Karpas-422 (cell line): Measurements from ENCODE around the gene IRF6. TPM values are rescaled to one million over a fixed set of nuclear protein-coding genes. Genes with fewer than 3 reads are reported as not detected.

ENCODE experiments used
- DNase-seq: peaks from one replicate; pipeline ENCODE4 v3.0.0-alpha.2; 2015
- H2AFZ ChIP-seq: fragments of 200-600 bp; sonication (generic); 2 replicates; pipeline ENCODE4 v1.6.1; 2014; ENCODE audit warnings: antibody characterized with exemption, low read length, mixed read lengths
- H3K27ac ChIP-seq: fragments of 200-600 bp; sonication (generic); 2 replicates; pipeline ENCODE4 v1.5.1; 2014; ENCODE audit warnings: mild to moderate bottlenecking, low read length, moderate library complexity
- H3K27me3 ChIP-seq: fragments of 200-600 bp; sonication (generic); 2 replicates; pipeline ENCODE4 v1.6.1; 2014; ENCODE audit warnings: low read length, mixed read lengths
- H3K36me3 ChIP-seq: fragments of 200-600 bp; sonication (generic); 2 replicates; pipeline ENCODE4 v1.6.1; 2014; ENCODE audit warnings: low read length, mixed read lengths; ENCODE audit not compliant: insufficient read depth
- H3K4me1 ChIP-seq: fragments of 200-600 bp; sonication (generic); 2 replicates; pipeline ENCODE4 v1.6.1; 2014; ENCODE audit warnings: mild to moderate bottlenecking, low read length, mixed read lengths
- H3K4me2 ChIP-seq: fragments of 200-600 bp; sonication (generic); 2 replicates; pipeline ENCODE4 v1.6.1; 2014; ENCODE audit warnings: low read length, low read depth, mild to moderate bottlenecking; ENCODE audit not compliant: poor library complexity, severe bottlenecking
- H3K4me3 ChIP-seq: fragments of 200-600 bp; sonication (generic); 2 replicates; pipeline ENCODE4 v1.5.1; 2014; ENCODE audit warnings: mild to moderate bottlenecking, antibody characterized with exemption, low read length, mixed read lengths
- H3K79me2 ChIP-seq: fragments of 200-600 bp; sonication (generic); 2 replicates; pipeline ENCODE4 v1.6.1; 2014; ENCODE audit warnings: mild to moderate bottlenecking, low read length, mixed read lengths
- H3K9ac ChIP-seq: fragments of 200-600 bp; sonication (generic); 2 replicates; pipeline ENCODE4 v1.6.0; 2014; ENCODE audit warnings: low read length
- H3K9me2 ChIP-seq: fragments of 200-600 bp; sonication (generic), shearing (Covaris generic); replicated peaks from 2 replicates; pipeline ENCODE4 v1.6.0; 2014; ENCODE audit warnings: mild to moderate bottlenecking, low read length, moderate library complexity; ENCODE audit not compliant: insufficient read depth
- H3K9me3 ChIP-seq: fragments of 300-700, 200-600 bp; sonication (generic); 2 replicates; pipeline ENCODE4 v1.6.1; 2014; ENCODE audit warnings: low read length, mixed read lengths
- H4K20me1 ChIP-seq: fragments of 200-600 bp; sonication (generic); 2 replicates; pipeline ENCODE4 v1.6.1; 2014; ENCODE audit warnings: mild to moderate bottlenecking, antibody characterized with exemption, low read length, low read depth; ENCODE audit not compliant: insufficient read depth
- total RNA-seq: library from RNA; depleted of rRNA; stranded (reverse); fragments of >200 nt; shearing (Covaris generic); gene quantifications from 2 replicates; pipeline ENCODE4 v1.2.3, GENCODE V29; 2014; ENCODE audit warnings: low replicate concordance

The IRF6 gene
- total RNA-seq, 1 experiment from 2014 or later = not detected

DNA sequence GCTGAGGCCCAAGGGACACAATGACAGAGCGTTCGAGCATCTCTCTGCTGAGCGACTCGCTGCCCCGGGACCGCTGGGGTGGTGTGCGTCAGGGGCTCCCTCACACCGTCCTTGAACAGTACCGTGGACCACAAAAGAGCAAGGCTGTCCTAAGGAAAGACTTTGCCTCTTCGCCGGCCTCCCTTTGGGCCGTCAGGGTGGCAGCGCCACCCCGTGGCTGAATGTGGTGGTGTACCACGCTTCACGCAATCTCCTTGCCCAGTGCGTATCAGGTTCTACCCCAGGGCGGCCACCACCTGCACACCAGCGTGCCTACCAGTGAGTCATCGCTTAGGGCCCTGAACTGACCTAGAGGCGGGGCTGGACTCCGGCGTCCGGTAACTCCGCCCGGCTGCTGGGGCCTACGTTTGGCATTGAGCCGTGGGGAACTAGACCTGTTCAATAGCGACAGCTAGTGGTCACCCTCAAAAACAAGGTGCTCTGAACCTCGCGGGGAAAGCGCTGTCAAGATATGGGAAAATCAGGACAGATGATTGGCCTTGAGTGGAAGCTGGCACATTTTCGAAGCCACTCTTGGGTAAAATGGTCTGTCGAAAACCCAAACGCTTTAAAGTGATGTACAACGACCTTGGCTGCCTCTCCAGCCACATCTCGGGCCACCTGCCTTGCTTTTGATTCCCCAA, 58.2 kb downstream of the IRF6 start:
- DNase-seq = peak; percentile 92
- no peaks in the 10 kb centered on the region for H3K9me2 ChIP-seq
- H3K27ac ChIP-seq = no peak overlapping the region
- peak overlapping the region; percentile 47 for H3K4me2 ChIP-seq
- H3K9me3 ChIP-seq = no peaks in the 10 kb centered on the region
- H3K79me2 ChIP-seq = no peaks in the 10 kb centered on the region
- no peak overlapping the region; the same call in 1 of the 2 replicates for H3K4me3 ChIP-seq
- no peaks in the 10 kb centered on the region for H4K20me1 ChIP-seq
- H2AFZ ChIP-seq = peak overlapping the region; percentile 66; the same call in 1 of the 2 replicates
- no peaks in the 10 kb centered on the region for H3K27me3 ChIP-seq
- H3K9ac ChIP-seq = peak overlapping the region; percentile 36; the same call in 1 of the 2 replicates
- H3K36me3 ChIP-seq = no peaks in the 10 kb centered on the region
- peaks cover 7% of the 10 kb centered on the region; the same call in 1 of the 2 replicates for H3K4me1 ChIP-seq

DNA sequence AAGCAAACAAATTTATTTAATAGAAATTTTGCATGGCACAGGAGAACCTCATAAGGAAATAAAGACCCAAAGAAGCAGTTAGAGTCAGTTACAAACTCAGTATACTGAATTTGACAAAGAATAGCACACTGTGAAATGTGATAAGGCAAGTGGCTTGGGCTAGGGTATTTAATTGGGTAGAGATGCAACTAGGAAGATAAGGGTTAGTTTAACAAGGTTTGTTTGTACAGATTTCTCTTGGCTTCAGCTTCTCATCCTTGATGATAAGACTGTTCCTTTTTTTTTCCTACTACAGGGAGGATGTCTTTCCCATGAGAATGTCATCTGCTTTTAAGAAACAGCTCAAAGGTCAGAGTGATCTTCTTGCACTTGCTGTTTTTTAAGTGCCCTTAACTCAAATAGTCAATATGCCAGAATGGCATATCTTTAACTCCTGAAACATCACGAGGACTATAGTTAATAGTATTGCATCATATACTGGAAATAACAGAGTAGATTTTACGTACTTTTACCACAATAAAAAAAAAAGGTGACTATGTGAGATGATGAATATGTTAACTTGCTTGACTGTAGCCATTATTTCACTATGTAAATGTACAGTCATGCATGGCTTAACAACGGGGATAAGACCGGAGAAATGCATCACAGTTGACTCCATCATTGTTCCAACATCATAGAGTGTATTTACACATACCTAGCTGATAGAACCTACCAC, 59.3 kb downstream of the IRF6 start:
- Histone ChIP-seq H4K20me1 (no peaks in the 10 kb centered on the region), H3K9me2 (no peaks in the 10 kb centered on the region), H3K27ac (no peak overlapping the region)

DNA sequence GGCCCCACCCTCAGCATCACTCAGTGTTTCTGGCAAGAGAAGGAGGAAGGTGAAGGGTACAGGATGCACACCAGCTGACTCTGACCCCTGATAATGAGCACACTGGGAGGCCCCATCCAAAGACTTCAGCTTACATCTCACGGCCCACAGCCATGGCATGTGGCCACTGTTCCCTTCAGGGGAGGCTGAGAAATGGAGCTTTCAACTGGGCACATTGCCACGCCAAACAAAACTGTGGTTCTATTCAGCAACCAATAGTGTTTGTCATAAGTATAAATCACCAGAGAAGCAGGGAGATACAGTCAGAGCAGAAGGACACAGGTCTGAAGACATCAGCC, 62.8 kb downstream of the IRF6 start:
- no peaks in the 10 kb centered on the region for H3K9me3 ChIP-seq
- H4K20me1 ChIP-seq = no peaks in the 10 kb centered on the region
- H3K79me2 ChIP-seq = no peaks in the 10 kb centered on the region
- no peak overlapping the region for H3K27ac ChIP-seq
- H3K4me1 ChIP-seq = peaks cover 5% of the 10 kb centered on the region; the same call in 1 of the 2 replicates
- no peak overlapping the region for H2AFZ ChIP-seq
- no peak for DNase-seq
- no peaks in the 10 kb centered on the region for H3K36me3 ChIP-seq
- no peak overlapping the region for H3K4me2 ChIP-seq
- H3K4me3 ChIP-seq = no peak overlapping the region
- no peaks in the 10 kb centered on the region for H3K27me3 ChIP-seq
- no peaks in the 10 kb centered on the region for H3K9me2 ChIP-seq
- H3K9ac ChIP-seq = no peak overlapping the region

More for the DNA sequence above, 59.3 kb downstream of the IRF6 start:
- Histone ChIP-seq H2AFZ (no peak overlapping the region), H3K4me1 (peaks cover 7% of the 10 kb centered on the region; the same call in 1 of the 2 replicates), H3K36me3 (no peaks in the 10 kb centered on the region), H3K79me2 (no peaks in the 10 kb centered on the region), H3K27me3 (no peaks in the 10 kb centered on the region), H3K9me3 (no peaks in the 10 kb centered on the region), H3K4me2 (no peak overlapping the region), H3K9ac (no peak overlapping the region), H3K4me3 (no peak overlapping the region)
- DNase-seq = peak; percentile 35

DNA sequence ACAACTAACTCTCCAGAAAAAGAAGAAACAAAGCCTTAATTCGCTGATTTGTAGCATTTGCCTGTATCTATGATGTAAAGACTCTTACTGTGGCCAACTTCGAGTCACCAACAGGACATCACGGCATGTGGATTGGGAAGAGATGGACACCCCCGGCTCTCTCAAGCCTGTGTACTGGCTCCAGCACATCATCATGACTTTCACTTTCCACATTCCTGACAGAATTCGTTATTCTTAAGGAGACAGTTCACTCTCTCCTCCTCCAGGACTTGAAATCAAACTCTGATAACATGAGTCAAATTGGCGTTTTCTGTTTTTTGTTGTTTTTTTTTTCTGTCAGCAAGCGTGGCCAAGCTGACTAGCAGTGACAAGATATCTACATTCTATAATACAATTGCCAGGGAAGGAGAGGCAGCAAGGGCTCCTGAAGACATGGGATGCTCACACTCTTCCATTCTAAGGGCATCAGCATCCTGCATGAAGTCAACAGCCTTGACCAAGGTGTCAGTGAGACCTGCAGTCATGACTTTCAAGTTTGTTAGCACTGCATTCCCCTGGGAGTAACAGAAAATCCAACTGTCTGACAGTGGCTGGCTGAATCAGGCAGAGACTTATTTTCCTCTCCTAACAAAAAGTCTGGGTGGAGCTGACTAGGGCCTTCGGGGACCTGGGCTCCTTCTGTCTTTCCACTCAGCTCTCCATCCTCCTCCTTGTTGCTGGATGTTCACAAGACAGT, 63.4 kb downstream of the IRF6 start:
- H3K4me1 ChIP-seq = peaks cover 3% of the 10 kb centered on the region; the same call in 1 of the 2 replicates
- H3K79me2 ChIP-seq = no peaks in the 10 kb centered on the region
- H3K27me3 ChIP-seq = no peaks in the 10 kb centered on the region
- H3K9me2 ChIP-seq = no peaks in the 10 kb centered on the region
- H3K4me3 ChIP-seq = no peak overlapping the region
- H4K20me1 ChIP-seq = no peaks in the 10 kb centered on the region
- H3K4me2 ChIP-seq = no peak overlapping the region
- no peaks in the 10 kb centered on the region for H3K9me3 ChIP-seq
- no peak overlapping the region for H3K27ac ChIP-seq
- peak; percentile 16 for DNase-seq
- no peaks in the 10 kb centered on the region for H3K36me3 ChIP-seq
- no peak overlapping the region for H2AFZ ChIP-seq
- H3K9ac ChIP-seq = no peak overlapping the region

DNA sequence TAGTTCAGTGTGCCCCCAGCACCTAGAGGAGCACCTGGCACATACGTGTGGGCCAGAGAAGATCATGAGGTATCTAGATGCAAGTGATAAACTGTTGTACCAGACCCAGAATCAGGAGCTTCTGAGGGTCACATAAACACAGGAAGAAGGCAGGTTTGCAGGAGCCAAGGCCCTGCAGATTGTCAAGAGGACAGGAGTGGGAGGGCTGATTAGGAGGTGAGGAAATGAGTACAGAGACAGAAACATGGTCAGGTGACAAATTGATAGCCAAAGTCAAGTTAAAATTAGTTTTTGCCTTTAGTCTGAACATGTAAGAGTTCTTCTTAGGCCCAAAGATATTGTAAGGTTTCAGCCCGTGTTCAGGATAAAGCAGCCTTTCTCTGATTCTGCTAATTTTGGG, 64.1 kb downstream of the IRF6 start:
- Histone ChIP-seq H3K4me2 (no peak overlapping the region), H3K79me2 (no peaks in the 10 kb centered on the region), H2AFZ (no peak overlapping the region), H3K27me3 (no peaks in the 10 kb centered on the region), H3K9me3 (no peaks in the 10 kb centered on the region), H3K4me1 (no peaks in the 10 kb centered on the region), H3K36me3 (no peaks in the 10 kb centered on the region), H3K27ac (no peak overlapping the region), H3K4me3 (no peak overlapping the region), H3K9ac (no peak overlapping the region), H4K20me1 (no peaks in the 10 kb centered on the region), H3K9me2 (no peaks in the 10 kb centered on the region)
- DNase-seq = peak; percentile 26

DNA sequence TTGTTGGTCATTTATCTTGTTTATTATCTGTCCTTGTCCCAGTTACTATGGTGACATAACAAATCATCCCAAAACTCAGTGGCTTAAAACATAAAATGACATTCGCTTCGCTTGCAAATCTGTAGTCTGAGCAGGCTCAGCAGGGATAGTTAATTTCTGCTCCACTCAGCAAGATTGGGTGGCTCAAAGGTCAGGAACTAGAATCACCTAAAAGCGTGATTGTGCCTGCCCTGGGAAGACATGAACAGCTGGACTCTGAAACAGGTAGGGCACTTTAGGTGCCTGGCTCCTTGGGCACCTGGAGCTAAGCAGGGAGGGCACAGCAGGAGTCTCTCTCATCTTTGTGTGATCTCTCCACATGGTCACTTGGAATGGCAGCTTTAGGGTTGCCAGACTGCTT, 64.7 kb downstream of the IRF6 start:
- Histone ChIP-seq H4K20me1 (no peaks in the 10 kb centered on the region), H3K27ac (no peak overlapping the region), H3K36me3 (no peaks in the 10 kb centered on the region), H3K4me3 (no peak overlapping the region), H2AFZ (no peak overlapping the region), H3K27me3 (no peaks in the 10 kb centered on the region), H3K9me3 (no peaks in the 10 kb centered on the region), H3K9me2 (no peaks in the 10 kb centered on the region), H3K4me2 (no peak overlapping the region), H3K79me2 (no peaks in the 10 kb centered on the region), H3K4me1 (no peaks in the 10 kb centered on the region), H3K9ac (no peak overlapping the region)
- DNase-seq = peak; percentile 12

DNA sequence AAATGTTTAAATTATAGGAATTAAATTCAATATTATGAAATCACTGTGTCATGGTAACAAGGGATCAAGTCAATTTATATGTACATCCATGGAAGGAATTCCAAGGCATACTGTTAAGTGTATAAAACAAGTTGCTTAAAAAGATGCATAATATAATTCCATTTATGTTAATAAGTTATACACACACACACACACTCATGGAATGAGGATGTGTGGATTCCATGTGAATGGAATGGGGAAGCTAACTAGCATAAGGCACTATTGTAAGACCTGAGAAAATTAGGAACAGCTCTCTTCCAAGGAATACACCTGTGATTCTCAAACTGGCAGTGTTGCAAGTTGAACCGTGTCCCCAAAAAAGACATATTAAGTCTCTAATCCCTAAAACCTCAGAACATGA, 67.7 kb downstream of the IRF6 start:
- H3K79me2 ChIP-seq = no peaks in the 10 kb centered on the region
- no peaks in the 10 kb centered on the region for H3K4me1 ChIP-seq
- no peak overlapping the region for H3K4me3 ChIP-seq
- H3K9me2 ChIP-seq = no peaks in the 10 kb centered on the region
- no peak overlapping the region for H2AFZ ChIP-seq
- H3K27ac ChIP-seq = no peak overlapping the region
- no peaks in the 10 kb centered on the region for H3K9me3 ChIP-seq
- no peak for DNase-seq
- H3K27me3 ChIP-seq = no peaks in the 10 kb centered on the region
- no peak overlapping the region for H3K9ac ChIP-seq
- H4K20me1 ChIP-seq = no peaks in the 10 kb centered on the region
- H3K4me2 ChIP-seq = no peak overlapping the region
- H3K36me3 ChIP-seq = no peaks in the 10 kb centered on the region

DNA sequence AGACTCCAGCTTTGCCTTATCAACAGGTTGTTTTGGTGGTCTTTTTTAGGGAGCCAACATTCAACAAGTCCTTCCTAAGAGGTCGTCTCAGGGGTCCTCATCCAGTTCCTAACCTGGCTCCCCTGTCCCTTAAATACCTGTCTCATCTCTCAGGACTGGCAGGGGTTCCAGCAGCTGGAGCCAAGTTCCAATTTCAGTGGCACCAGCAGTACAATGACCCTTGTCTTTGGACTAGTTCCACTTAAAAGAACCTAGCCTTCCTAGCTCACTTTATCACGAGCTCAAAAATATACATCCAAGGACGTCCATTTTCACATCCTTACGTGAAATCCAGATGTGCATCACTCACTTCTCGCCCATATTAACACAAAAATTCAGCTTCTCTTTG, 68.8 kb downstream of the IRF6 start:
- no peak overlapping the region for H3K27ac ChIP-seq
- no peaks in the 10 kb centered on the region for H3K36me3 ChIP-seq
- peak; percentile 19 for DNase-seq
- no peak overlapping the region for H2AFZ ChIP-seq
- no peaks in the 10 kb centered on the region for H4K20me1 ChIP-seq
- H3K9me2 ChIP-seq = no peaks in the 10 kb centered on the region
- H3K9me3 ChIP-seq = no peaks in the 10 kb centered on the region
- H3K9ac ChIP-seq = no peak overlapping the region
- no peaks in the 10 kb centered on the region for H3K27me3 ChIP-seq
- no peaks in the 10 kb centered on the region for H3K79me2 ChIP-seq
- H3K4me2 ChIP-seq = no peak overlapping the region
- H3K4me1 ChIP-seq = no peaks in the 10 kb centered on the region
- no peak overlapping the region for H3K4me3 ChIP-seq
